OCI-LY7 (cell line): ENCODE data around the gene SLC12A4.

Experiments
- CTCF ChIP-seq: fragments of 200-600 bp; sonication (generic); conservative IDR thresholded peaks from 2 replicates; pipeline ENCODE4 v1.5.1; 2014; ENCODE audit warnings: mild to moderate bottlenecking, antibody characterized with exemption, low read length, moderate library complexity, mixed read lengths
- EZH2phosphoT487 ChIP-seq: fragments of 200-600 bp; sonication (generic); IDR thresholded peaks from 2 replicates; pipeline ENCODE4 v1.6.1; 2018; ENCODE audit warnings: low read depth, borderline replicate concordance, mild to moderate bottlenecking, mixed run types, antibody characterized with exemption, low read length, moderate library complexity, mixed read lengths

- peak; percentile 89 for TF ChIP-seq CTCF
- TF ChIP-seq EZH2phosphoT487, result no peak
Measured at GRCh38 chr16:67942200-67942509, 26.3 kb downstream of the SLC12A4 start.
